Measurements from ENCODE around the gene OR5AS1. TPM values are rescaled to one million over a fixed set of nuclear protein-coding genes. Genes with fewer than 3 reads are reported as not detected.

OR5AS1 gene
- total RNA-seq, 1 experiment from 2014 or later: not detected

DNA sequence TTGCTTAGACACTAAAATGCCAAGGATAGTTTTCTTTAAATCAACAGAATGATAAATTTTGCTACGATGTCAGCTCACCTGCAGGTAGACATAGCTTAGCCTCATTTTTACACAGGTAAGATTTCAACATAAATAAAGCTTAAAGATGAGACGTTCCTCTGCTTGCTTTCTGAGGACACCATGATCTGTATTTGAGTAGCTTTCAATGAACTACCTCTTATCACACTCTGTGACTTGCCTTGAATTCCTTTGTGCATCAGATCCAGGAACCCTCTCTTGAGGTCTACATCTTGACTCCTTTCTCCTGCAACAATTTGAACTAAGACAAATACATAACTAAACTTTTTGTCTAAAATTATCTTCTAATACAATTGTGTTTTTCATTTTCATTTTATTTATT, 39.5 kb downstream of the OR5AS1 start:
- H3K9me3 ChIP-seq: peaks cover 16% of the 10 kb centered on the region; the same call in 1 of the 2 replicates
- peak; percentile 50 to 65 for DNase-seq
- no peak overlapping the region for H3K4me3 Mint-ChIP-seq (ENCODE audit: unreplicated experiment)
- intact Hi-C loops (cut with micrococcal nuclease; ENCODE audit: unreplicated experiment): loop anchor here (1.0 to 5.0 kb wide), 4 partner anchors 9 to 111 kb away; no protein-coding TSS in a partner anchor
- no peaks in the 10 kb centered on the region for H3K27me3 Mint-ChIP-seq (ENCODE audit: insufficient read depth, unreplicated experiment)
- BruUV-seq (replicated peaks): no TSS peak
- CTCF ChIA-PET: interaction anchor here (0.8 kb wide), 1 partner anchor 111 kb away, joined by 3 read pairs; no protein-coding TSS in a partner anchor
- H3K4me3 ChIP-seq (ENCODE audit: low read depth, low read length): no peak overlapping the region
- no peaks in the 10 kb centered on the region for H3K4me1 Mint-ChIP-seq (ENCODE audit: low read depth, unreplicated experiment)
- no peaks in the 10 kb centered on the region for H3K36me3 ChIP-seq (ENCODE audit: control insufficient read depth, insufficient read depth, low read length)
- H3K9me3 Mint-ChIP-seq (ENCODE audit: unreplicated experiment): peaks cover 19% of the 10 kb centered on the region
- H3K36me3 Mint-ChIP-seq (ENCODE audit: insufficient read depth, unreplicated experiment): no peaks in the 10 kb centered on the region
- TF ChIP-seq CTCF (IDR thresholded peaks at IDR 0.05; ENCODE audit: insufficient read depth in 1 of 2, low read depth in 1 of 2, low read length in 1 of 2, severe bottlenecking in 1 of 2, unreplicated experiment in 1 of 2): no peak
- no peaks in the 10 kb centered on the region for H3K27me3 ChIP-seq (replicated peaks; ENCODE audit: control insufficient read depth, insufficient read depth, low read length)
- POLR2A ChIA-PET: interaction anchor here (0.6 to 0.8 kb wide), 3 partner anchors 12 to 49 kb away, joined by 3 read pairs; no protein-coding TSS in a partner anchor
- peak overlapping the region; percentile 83 for H3K27ac Mint-ChIP-seq (ENCODE audit: unreplicated experiment)
- peaks cover 40% of the 10 kb centered on the region for H3K4me1 ChIP-seq

Other genes starting within 250 kb of the OR5AS1 start
- not detected in 2 replicates for gene OR5D14, start 232.1 kb upstream of the OR5AS1 start, total RNA-seq (2022)
- gene OR5L1, start 216.3 kb upstream of the OR5AS1 start, total RNA-seq (2022): not detected in 2 replicates
- gene OR5D18, start 208.0 kb upstream of the OR5AS1 start, total RNA-seq (2022): not detected in 2 replicates
- gene OR5L2, start 200.4 kb upstream of the OR5AS1 start, total RNA-seq (2022): not detected in 2 replicates
- gene OR5D16, start 188.9 kb upstream of the OR5AS1 start, total RNA-seq (2022): not detected in 2 replicates
- not detected in 2 replicates for gene TRIM51, start 144.4 kb upstream of the OR5AS1 start, total RNA-seq (2022)
- gene OR5W2, start 113.1 kb upstream of the OR5AS1 start, total RNA-seq (2022): not detected in 2 replicates
- not detected in 2 replicates for gene OR5I1, start 91.3 kb upstream of the OR5AS1 start, total RNA-seq (2022)
- not detected in 2 replicates for gene OR10AG1, start 57.7 kb upstream of the OR5AS1 start, total RNA-seq (2022)
- gene OR5F1, start 33.0 kb upstream of the OR5AS1 start, total RNA-seq (2022): not detected in 2 replicates
- gene OR8I2, start 65.7 kb downstream of the OR5AS1 start, total RNA-seq (2022): not detected in 2 replicates
- gene OR8H2, start 76.0 kb downstream of the OR5AS1 start, total RNA-seq (2022): not detected in 2 replicates
- gene OR8H3, start 94.7 kb downstream of the OR5AS1 start, total RNA-seq (2022): not detected in 2 replicates
- not detected in 2 replicates for gene OR8J3, start 112.5 kb downstream of the OR5AS1 start, total RNA-seq (2022)
- gene OR8K5, start 132.7 kb downstream of the OR5AS1 start, total RNA-seq (2022): not detected in 2 replicates
- not detected in 2 replicates for gene OR5J2, start 149.0 kb downstream of the OR5AS1 start, total RNA-seq (2022)
- not detected in 2 replicates for gene OR5T2, start 206.6 kb downstream of the OR5AS1 start, total RNA-seq (2022)
- not detected in 2 replicates for gene OR5T3, start 224.6 kb downstream of the OR5AS1 start, total RNA-seq (2022)
- not detected in 2 replicates for gene OR5T1, start 246.5 kb downstream of the OR5AS1 start, total RNA-seq (2022)

All from Caco-2 (cell line).